Tibial nerve (tissue), 3 donors: ENCODE measurements around the gene HOXB5.

Experiments
- CTCF ChIP-seq, 5 experiments: fragments of 200-600 bp in 3 of 5; fragments of 450-650 bp in 2 of 5; sonication (generic) in 3 of 5; IDR thresholded peaks; one replicate each; pipeline ENCODE4 v1.5.1; 2016 to 2019; ENCODE audit warnings: antibody characterized with exemption in 5 of 5, mild to moderate bottlenecking in 3 of 5, moderate library complexity in 2 of 5
- POLR2A ChIP-seq, 2 donors: fragments of 450-650 bp; IDR thresholded peaks; one replicate each; pipeline ENCODE4 v1.6.1; 2017; ENCODE audit warnings: antibody characterized with exemption in 2 of 2, mild to moderate bottlenecking in 2 of 2, moderate library complexity in 2 of 2

- TF ChIP-seq CTCF (IDR thresholded peaks at IDR 0.05) (no peak), POLR2A (IDR thresholded peaks at IDR 0.05) (no peak)
These were observed 37.4 kb downstream of the HOXB5 start for GRCh38 chr17:48556229-48556575.
